GM12878 (cell line): ENCODE results near the gene ADGRG1. TPM values are rescaled to one million over a fixed set of nuclear protein-coding genes. Genes with fewer than 3 reads are reported as not detected.

ENCODE experiments used
- KLF5 ChIP-seq: fragments of 450-650 bp; IDR thresholded peaks from 2 replicates; pipeline ENCODE4 v1.6.1; 2014; ENCODE audit warnings: mild to moderate bottlenecking; ENCODE audit not compliant: partially characterized antibody
- MXI1 ChIP-seq: fragments of 150-350 bp; IDR thresholded peaks from 2 replicates; pipeline ENCODE4 v1.6.1; 2011; ENCODE audit warnings: low read depth, mild to moderate bottlenecking, inconsistent platforms, low read length, improper control_type of control experiment
- NR2C1 ChIP-seq: fragments of 450-650 bp; IDR thresholded peaks from 2 replicates; pipeline ENCODE4 v1.6.1; 2017; ENCODE audit warnings: antibody characterized with exemption, mild to moderate bottlenecking, moderate library complexity
- NR2F1 ChIP-seq: fragments of 450-650 bp; conservative IDR thresholded peaks from 2 replicates; pipeline ENCODE4 v1.6.1; 2017; ENCODE audit warnings: mild to moderate bottlenecking
- RAD51 ChIP-seq: fragments of 450-650 bp; IDR thresholded peaks from 2 replicates; pipeline ENCODE4 v1.6.1; 2016; ENCODE audit warnings: moderate library complexity, mild to moderate bottlenecking, inconsistent platforms
- RELA ChIP-seq: fragments of 450-650 bp; IDR thresholded peaks from 2 replicates; pipeline ENCODE4 v1.8.0; 2014; ENCODE audit warnings: borderline replicate concordance; ENCODE audit not compliant: partially characterized antibody
- RFX5 ChIP-seq: IDR thresholded peaks from 2 replicates; pipeline ENCODE4 v1.6.1; 2011; ENCODE audit warnings: low read depth, low read length, improper control_type of control experiment
- SIN3A ChIP-seq: IDR thresholded peaks from 2 replicates; pipeline ENCODE4 v1.6.1; 2012; ENCODE audit warnings: low read depth, low read length, improper control_type of control experiment
- SP1 ChIP-seq: IDR thresholded peaks from one replicate; pipeline ENCODE4 v1.6.1; 2011; ENCODE audit warnings: low read depth, low read length
- TAF1 ChIP-seq: IDR thresholded peaks from 2 replicates; pipeline ENCODE4 v1.6.1; 2011; ENCODE audit warnings: mild to moderate bottlenecking, low read depth, low read length, borderline replicate concordance
- TCF7 ChIP-seq: IDR thresholded peaks from 2 replicates; pipeline ENCODE4 v1.6.1; 2014; ENCODE audit warnings: antibody characterized with exemption, borderline replicate concordance
- ZZZ3 ChIP-seq: IDR thresholded peaks from 2 replicates; pipeline ENCODE4 v1.6.1; 2011; ENCODE audit warnings: low read depth; ENCODE audit not compliant: control insufficient read depth, insufficient read length
- polyA plus RNA-seq, 11 experiments: library from polyadenylated mRNA; depleted of rRNA in 4 of 11; unstranded in 6 of 11; stranded (reverse) in 5 of 11; fragments of >200 nt; fragmentation: Nextera tagmentation in 4 of 11; fragmentation: Illumina TruSeq in 1 of 11; extraction: Ambion mirVana in 4 of 11; extraction: Trizol in 1 of 11; gene quantifications; 1 replicate in 1 of 11; 2 replicates in 10 of 11; pipeline versions ENCODE4 v1.2.1 to v1.2.3, GENCODE V29; 2011 to 2016; ENCODE audit warnings: inconsistent platforms in 2 of 11, missing spikeins in 2 of 11, low read depth in 1 of 11
- total RNA-seq, 4 experiments: library from RNA; depleted of rRNA in 3 of 4; stranded (reverse); fragments of >200 nt in 3 of 4; fragmentation: Illumina TruSeq in 1 of 4; extraction: Trizol in 1 of 4; gene quantifications; 2 replicates each; pipeline versions ENCODE4 v1.2.1 to v1.2.3, GENCODE V29; 2013 to 2021
- TF ChIP-seq, protein P1 (sequence below): IDR thresholded peaks from 2 replicates; pipeline ENCODE4 v1.6.1; 2012; ENCODE audit warnings: improper control_type of control experiment, low read depth, low read length; ENCODE audit not compliant: insufficient replicate concordance
- TF ChIP-seq, protein P2 (sequence below): fragments of 450-650 bp; formaldehyde crosslinking; IDR thresholded peaks from 2 replicates; pipeline ENCODE4 v1.5.0; 2022; ENCODE audit warnings: mild to moderate bottlenecking, missing genetic modification characterization
- TF ChIP-seq, protein P3 (sequence below): fragments of 450-650 bp; IDR thresholded peaks from 2 replicates; pipeline ENCODE4 v1.6.1; 2017; ENCODE audit warnings: mild to moderate bottlenecking, moderate library complexity
- TF ChIP-seq, protein P4 (sequence below): fragments of 150-350 bp; IDR thresholded peaks from 2 replicates; pipeline ENCODE4 v1.6.1; 2014; ENCODE audit warnings: mild to moderate bottlenecking, low read depth, low read length

Gene ADGRG1
- total and polyA plus RNA-seq, 10 of the 15 experiments (the other 5 are each of a cell fraction or from before 2014, with no cell fraction given), result 0.07 to 2.0 (median 0.75) TPM

DNA sequence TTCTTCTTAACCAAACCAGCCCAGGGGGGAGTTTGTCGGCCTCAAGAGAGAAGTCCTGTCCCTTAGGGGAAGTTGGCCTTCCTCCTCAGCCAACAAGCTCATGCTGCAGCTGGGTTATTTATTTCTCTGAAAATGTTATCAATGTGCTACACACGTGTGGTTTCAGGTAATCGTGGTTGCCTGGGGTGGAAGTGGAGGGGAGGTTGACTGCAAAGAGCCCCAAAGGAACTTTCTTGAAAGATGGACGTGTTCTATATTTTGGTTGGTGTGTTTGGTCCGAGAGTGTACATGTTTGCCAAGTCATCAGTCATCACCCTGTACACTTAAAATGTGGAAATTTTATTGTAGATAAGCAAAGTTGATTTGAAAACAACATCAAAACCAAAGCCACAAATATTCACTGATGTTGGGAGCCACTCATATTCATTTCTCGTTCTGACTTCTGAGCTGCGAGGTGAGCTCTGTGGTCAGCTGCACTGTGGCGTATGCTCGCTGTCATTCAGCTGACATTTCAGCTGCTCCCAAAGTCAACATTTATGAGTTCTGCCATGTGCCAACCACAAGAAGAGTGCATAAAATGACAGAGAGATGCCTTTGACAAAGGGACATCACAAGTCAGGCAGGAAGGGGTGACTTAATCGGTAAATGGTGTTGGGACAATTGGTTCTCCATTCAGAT, 26.5 kb upstream of the ADGRG1 start (continued):
- TF ChIP-seq, protein P1, sequence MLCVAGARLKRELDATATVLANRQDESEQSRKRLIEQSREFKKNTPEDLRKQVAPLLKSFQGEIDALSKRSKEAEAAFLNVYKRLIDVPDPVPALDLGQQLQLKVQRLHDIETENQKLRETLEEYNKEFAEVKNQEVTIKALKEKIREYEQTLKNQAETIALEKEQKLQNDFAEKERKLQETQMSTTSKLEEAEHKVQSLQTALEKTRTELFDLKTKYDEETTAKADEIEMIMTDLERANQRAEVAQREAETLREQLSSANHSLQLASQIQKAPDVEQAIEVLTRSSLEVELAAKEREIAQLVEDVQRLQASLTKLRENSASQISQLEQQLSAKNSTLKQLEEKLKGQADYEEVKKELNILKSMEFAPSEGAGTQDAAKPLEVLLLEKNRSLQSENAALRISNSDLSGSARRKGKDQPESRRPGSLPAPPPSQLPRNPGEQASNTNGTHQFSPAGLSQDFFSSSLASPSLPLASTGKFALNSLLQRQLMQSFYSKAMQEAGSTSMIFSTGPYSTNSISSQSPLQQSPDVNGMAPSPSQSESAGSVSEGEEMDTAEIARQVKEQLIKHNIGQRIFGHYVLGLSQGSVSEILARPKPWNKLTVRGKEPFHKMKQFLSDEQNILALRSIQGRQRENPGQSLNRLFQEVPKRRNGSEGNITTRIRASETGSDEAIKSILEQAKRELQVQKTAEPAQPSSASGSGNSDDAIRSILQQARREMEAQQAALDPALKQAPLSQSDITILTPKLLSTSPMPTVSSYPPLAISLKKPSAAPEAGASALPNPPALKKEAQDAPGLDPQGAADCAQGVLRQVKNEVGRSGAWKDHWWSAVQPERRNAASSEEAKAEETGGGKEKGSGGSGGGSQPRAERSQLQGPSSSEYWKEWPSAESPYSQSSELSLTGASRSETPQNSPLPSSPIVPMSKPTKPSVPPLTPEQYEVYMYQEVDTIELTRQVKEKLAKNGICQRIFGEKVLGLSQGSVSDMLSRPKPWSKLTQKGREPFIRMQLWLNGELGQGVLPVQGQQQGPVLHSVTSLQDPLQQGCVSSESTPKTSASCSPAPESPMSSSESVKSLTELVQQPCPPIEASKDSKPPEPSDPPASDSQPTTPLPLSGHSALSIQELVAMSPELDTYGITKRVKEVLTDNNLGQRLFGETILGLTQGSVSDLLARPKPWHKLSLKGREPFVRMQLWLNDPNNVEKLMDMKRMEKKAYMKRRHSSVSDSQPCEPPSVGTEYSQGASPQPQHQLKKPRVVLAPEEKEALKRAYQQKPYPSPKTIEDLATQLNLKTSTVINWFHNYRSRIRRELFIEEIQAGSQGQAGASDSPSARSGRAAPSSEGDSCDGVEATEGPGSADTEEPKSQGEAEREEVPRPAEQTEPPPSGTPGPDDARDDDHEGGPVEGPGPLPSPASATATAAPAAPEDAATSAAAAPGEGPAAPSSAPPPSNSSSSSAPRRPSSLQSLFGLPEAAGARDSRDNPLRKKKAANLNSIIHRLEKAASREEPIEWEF, result peak; percentile 87
- TF ChIP-seq, protein P2, sequence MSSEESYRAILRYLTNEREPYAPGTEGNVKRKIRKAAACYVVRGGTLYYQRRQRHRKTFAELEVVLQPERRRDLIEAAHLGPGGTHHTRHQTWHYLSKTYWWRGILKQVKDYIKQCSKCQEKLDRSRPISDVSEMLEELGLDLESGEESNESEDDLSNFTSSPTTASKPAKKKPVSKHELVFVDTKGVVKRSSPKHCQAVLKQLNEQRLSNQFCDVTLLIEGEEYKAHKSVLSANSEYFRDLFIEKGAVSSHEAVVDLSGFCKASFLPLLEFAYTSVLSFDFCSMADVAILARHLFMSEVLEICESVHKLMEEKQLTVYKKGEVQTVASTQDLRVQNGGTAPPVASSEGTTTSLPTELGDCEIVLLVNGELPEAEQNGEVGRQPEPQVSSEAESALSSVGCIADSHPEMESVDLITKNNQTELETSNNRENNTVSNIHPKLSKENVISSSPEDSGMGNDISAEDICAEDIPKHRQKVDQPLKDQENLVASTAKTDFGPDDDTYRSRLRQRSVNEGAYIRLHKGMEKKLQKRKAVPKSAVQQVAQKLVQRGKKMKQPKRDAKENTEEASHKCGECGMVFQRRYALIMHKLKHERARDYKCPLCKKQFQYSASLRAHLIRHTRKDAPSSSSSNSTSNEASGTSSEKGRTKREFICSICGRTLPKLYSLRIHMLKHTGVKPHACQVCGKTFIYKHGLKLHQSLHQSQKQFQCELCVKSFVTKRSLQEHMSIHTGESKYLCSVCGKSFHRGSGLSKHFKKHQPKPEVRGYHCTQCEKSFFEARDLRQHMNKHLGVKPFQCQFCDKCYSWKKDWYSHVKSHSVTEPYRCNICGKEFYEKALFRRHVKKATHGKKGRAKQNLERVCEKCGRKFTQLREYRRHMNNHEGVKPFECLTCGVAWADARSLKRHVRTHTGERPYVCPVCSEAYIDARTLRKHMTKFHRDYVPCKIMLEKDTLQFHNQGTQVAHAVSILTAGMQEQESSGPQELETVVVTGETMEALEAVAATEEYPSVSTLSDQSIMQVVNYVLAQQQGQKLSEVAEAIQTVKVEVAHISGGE (CRISPR knock-in tag), result no peak
- TF ChIP-seq SIN3A, result no peak
- 0 out of 2 replicates have a peak, but pooled peaks have one; percentile 17 for TF ChIP-seq TCF7
- TF ChIP-seq RAD51, result 0 out of 2 replicates have a peak, but pooled peaks have one; percentile 34
- no peak for TF ChIP-seq NR2C1
- no peak for TF ChIP-seq RFX5
- no peak for TF ChIP-seq RELA
- TF ChIP-seq ZZZ3, result no peak
- no peak for TF ChIP-seq TAF1
- TF ChIP-seq KLF5, result no peak
- TF ChIP-seq, protein P3, sequence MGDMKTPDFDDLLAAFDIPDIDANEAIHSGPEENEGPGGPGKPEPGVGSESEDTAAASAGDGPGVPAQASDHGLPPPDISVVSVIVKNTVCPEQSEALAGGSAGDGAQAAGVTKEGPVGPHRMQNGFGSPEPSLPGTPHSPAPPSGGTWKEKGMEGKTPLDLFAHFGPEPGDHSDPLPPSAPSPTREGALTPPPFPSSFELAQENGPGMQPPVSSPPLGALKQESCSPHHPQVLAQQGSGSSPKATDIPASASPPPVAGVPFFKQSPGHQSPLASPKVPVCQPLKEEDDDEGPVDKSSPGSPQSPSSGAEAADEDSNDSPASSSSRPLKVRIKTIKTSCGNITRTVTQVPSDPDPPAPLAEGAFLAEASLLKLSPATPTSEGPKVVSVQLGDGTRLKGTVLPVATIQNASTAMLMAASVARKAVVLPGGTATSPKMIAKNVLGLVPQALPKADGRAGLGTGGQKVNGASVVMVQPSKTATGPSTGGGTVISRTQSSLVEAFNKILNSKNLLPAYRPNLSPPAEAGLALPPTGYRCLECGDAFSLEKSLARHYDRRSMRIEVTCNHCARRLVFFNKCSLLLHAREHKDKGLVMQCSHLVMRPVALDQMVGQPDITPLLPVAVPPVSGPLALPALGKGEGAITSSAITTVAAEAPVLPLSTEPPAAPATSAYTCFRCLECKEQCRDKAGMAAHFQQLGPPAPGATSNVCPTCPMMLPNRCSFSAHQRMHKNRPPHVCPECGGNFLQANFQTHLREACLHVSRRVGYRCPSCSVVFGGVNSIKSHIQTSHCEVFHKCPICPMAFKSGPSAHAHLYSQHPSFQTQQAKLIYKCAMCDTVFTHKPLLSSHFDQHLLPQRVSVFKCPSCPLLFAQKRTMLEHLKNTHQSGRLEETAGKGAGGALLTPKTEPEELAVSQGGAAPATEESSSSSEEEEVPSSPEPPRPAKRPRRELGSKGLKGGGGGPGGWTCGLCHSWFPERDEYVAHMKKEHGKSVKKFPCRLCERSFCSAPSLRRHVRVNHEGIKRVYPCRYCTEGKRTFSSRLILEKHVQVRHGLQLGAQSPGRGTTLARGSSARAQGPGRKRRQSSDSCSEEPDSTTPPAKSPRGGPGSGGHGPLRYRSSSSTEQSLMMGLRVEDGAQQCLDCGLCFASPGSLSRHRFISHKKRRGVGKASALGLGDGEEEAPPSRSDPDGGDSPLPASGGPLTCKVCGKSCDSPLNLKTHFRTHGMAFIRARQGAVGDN, result peak; percentile 80; the same call in 1 of the 2 replicates
- peak; percentile 86 for TF ChIP-seq NR2F1
- peak; percentile 70 for TF ChIP-seq SP1
- TF ChIP-seq, protein P4, sequence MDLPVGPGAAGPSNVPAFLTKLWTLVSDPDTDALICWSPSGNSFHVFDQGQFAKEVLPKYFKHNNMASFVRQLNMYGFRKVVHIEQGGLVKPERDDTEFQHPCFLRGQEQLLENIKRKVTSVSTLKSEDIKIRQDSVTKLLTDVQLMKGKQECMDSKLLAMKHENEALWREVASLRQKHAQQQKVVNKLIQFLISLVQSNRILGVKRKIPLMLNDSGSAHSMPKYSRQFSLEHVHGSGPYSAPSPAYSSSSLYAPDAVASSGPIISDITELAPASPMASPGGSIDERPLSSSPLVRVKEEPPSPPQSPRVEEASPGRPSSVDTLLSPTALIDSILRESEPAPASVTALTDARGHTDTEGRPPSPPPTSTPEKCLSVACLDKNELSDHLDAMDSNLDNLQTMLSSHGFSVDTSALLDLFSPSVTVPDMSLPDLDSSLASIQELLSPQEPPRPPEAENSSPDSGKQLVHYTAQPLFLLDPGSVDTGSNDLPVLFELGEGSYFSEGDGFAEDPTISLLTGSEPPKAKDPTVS, result no peak
- peak; percentile 91 for TF ChIP-seq MXI1
